BJ (cell line): ENCODE results near the gene MAP7D1. TPM values are rescaled to one million over a fixed set of nuclear protein-coding genes. Genes with fewer than 3 reads are reported as not detected.
A peak's percentile ranks its signal among the peaks of the same experiment; 100 is the strongest.

Experiments used
- CTCF ChIA-PET: fragments of 350-600 bp; formaldehyde crosslinking; extraction: SDS; loops from one replicate; lab custom pipeline; 2021; ENCODE audit warnings: antibody characterized with exemption, inconsistent platforms; lab: Yijun Ruan, JAX
- POLR2A ChIA-PET: fragments of 300-600 bp; sonication (Branson Sonifier 250); formaldehyde crosslinking; extraction: SDS; loops from one replicate; lab custom pipeline; 2021; ENCODE audit warnings: antibody characterized with exemption; lab: Charles Lee
- DNase-seq: peaks from one replicate; pipeline ENCODE4 v3.0.0-alpha.2; 2011; ENCODE audit warnings: low read depth
- H3K27me3 ChIP-seq: 2 replicates; pipeline ENCODE4 v1.6.0; 2011; ENCODE audit warnings: low read length; ENCODE audit not compliant: control insufficient read depth, insufficient read depth
- H3K36me3 ChIP-seq: 2 replicates; pipeline ENCODE4 v1.5.1; 2011; ENCODE audit warnings: low read length; ENCODE audit not compliant: control insufficient read depth, insufficient read depth
- H3K4me3 ChIP-seq: 2 replicates; pipeline ENCODE4 v1.5.1; 2011; ENCODE audit warnings: low read depth, mild to moderate bottlenecking, control low read depth, low read length
- polyA plus RNA-seq: library from polyadenylated mRNA; depleted of rRNA; stranded (reverse); fragments of >200 nt; gene quantifications from 2 replicates; pipeline ENCODE4 v1.2.3, GENCODE V29; 2011
- TF ChIP-seq, protein P1 (sequence below): IDR thresholded peaks from 2 replicates; pipeline ENCODE4 v1.5.1; 2011; ENCODE audit warnings: low read depth, mild to moderate bottlenecking, control low read depth, inconsistent platforms, low read length, moderate library complexity; ENCODE audit not compliant: insufficient read depth

Gene MAP7D1
- polyA plus RNA-seq, 1 experiment, result 33.7 TPM

DNA sequence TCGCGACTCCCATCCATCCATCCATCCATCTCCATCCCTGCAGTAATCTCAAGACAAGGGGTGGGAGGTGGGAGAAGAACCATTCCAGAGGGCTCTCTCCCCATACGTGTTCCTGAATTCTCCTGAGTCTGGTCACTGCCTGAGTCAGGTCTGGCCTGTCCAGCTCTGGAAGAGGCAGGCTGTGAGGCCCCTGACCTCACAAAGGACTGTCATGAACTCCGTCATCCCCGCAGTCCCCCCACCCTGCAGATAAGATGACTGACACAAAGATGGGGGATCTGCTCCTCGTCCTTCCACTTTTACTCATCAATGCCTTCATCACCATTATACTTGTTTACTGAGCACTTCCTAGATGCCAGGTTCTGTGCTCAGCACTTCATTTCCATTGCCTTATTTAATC, 1.6 kb upstream of the MAP7D1 start:
- no peaks in the 10 kb centered on the region for H3K36me3 ChIP-seq
- no peaks in the 10 kb centered on the region for H3K27me3 ChIP-seq
- no peak for DNase-seq
- no peak overlapping the region for H3K4me3 ChIP-seq
- TF ChIP-seq, protein P1, sequence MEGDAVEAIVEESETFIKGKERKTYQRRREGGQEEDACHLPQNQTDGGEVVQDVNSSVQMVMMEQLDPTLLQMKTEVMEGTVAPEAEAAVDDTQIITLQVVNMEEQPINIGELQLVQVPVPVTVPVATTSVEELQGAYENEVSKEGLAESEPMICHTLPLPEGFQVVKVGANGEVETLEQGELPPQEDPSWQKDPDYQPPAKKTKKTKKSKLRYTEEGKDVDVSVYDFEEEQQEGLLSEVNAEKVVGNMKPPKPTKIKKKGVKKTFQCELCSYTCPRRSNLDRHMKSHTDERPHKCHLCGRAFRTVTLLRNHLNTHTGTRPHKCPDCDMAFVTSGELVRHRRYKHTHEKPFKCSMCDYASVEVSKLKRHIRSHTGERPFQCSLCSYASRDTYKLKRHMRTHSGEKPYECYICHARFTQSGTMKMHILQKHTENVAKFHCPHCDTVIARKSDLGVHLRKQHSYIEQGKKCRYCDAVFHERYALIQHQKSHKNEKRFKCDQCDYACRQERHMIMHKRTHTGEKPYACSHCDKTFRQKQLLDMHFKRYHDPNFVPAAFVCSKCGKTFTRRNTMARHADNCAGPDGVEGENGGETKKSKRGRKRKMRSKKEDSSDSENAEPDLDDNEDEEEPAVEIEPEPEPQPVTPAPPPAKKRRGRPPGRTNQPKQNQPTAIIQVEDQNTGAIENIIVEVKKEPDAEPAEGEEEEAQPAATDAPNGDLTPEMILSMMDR, result no peak
- ChIA-PET POLR2A (no interaction called here), CTCF (interaction anchor here (0.8 to 2.9 kb wide), 3 partner anchors 33 to 34 kb away, joined by 3 to 17 read pairs (median 3); no protein-coding TSS in a partner anchor)

DNA sequence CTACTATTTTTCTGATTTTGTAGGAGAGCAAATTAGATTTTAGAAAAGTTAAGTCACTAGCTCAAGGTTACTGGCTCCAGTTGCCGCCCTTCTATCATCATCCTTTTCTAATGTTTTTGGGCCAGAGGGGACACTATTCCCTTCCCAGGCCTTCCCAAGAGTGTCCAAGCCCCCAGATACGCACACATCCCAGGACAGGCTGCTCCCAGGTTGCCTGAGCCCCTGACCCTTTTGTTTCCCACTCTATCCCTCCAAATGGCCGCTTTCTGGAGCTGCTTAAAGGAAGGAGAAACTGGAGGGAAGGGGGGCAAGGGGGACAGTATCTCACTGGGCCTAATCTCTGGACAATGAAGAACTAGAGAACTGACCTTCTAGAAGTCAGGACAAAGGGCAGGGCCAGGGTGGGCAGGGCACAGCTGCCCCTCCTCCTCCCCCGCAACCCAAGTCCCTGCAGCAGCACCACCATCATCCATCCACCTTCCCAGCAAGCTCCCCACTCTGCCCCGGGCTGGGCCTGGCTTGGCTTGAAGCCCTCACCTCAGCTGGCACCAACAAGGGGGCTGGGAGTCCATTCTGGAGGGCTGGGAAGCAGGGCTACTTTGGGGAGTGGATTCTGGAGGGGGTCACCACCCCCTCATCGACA, 1.1 kb upstream of the MAP7D1 start:
- ChIA-PET CTCF (interaction anchor here (1.7 to 2.9 kb wide), 2 partner anchors 34 to 54 kb away, joined by 4 to 17 read pairs; no protein-coding TSS in a partner anchor), POLR2A (no interaction called here)
- DNase-seq, result no peak
- TF ChIP-seq, protein P1, result no peak
- Histone ChIP-seq H3K36me3 (no peaks in the 10 kb centered on the region), H3K4me3 (peak overlapping the region; percentile 94), H3K27me3 (no peaks in the 10 kb centered on the region)

DNA sequence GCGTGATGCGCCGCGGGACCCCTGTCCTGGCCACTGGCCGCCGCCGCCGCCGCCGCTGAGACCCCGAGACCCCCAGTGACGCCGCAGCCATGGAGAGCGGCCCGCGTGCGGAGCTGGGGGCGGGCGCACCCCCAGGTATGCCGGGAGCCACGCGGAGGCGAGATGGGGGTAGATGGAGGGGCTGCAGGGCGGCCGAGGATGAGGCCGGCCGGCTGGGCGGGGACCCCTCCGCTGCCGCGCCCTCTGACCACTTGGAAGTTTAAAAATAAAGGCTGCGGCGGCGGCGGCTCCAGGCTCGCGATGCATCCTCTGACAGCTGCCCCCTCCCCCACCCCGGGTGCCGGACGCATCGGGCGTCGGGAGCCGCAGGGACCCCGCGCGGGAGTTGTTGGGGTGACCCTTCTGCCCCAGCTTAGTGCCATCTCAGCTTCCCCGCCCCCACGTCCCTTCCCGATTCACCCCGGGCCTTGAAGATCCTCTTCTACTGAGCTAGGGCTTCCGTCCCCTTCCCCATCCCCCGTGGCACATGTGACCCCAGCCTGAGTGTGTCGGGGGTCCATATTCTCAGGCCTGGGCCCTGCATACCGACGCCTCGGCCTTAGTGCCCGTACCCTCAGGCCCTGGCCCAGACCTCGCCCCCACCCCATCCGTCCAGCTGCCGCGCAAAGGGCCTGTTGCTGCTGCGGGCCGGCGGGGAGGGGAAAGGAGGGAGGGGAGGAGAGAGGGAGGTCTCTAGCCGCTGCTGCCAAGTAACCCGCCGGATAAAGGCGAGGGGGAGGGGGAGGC, 562 bp downstream of the MAP7D1 start:
- TF ChIP-seq, protein P1, result no peak
- H3K4me3 ChIP-seq, result peak overlapping the region; percentile 94
- no peaks in the 10 kb centered on the region for H3K27me3 ChIP-seq
- POLR2A ChIA-PET, result no interaction called here
- no peak for DNase-seq
- no peaks in the 10 kb centered on the region for H3K36me3 ChIP-seq
- CTCF ChIA-PET, result interaction anchor here (1.1 to 2.9 kb wide), 4 partner anchors 32 to 129 kb away, joined by 3 to 17 read pairs (median 4); partner anchors contain the start of gene THRAP3

DNA sequence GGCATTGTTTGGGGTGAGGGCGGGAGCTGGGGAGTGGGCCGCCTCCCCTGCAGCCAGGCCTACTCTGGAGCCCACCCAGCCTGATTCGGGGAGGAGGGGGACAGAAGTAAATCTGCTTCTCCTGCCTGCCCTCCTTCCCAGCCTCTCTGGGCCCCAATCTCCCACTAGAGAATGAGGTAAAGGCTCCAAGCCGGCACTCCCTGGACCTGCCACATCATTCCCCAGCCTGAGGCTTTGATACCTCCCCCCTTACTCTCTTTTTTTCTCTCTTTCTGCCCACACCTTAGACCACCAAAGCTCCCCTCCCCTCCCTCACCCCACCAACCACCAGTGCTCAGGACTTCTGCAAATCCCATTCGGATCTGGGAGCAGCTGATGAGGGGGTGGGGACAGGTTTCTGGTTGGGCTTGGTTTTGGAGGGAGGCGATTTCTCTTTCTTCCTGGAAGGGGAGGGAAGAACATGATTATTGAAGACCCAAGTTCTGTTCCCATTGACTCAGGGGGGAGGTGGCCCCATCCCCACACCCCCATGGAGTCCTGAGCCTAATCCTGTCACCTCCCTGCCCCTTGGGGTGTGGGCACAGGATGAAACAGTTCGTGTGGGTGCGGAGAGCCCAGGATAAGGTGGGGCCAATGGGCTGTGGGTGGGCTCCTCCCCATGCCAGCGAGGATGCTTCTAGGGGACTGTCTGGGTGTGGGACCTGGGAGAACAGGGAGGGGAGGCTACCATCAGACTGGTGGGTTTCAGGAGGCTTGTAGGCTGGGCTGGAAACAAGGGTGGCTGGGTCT, 1.3 kb downstream of the MAP7D1 start:
- ChIA-PET POLR2A (no interaction called here), CTCF (interaction anchor here (1.1 to 2.9 kb wide), 2 partner anchors 31 to 128 kb away, joined by 3 to 17 read pairs; no protein-coding TSS in a partner anchor)
- DNase-seq, result no peak
- Histone ChIP-seq H3K4me3 (peak overlapping the region; percentile 94), H3K27me3 (no peaks in the 10 kb centered on the region), H3K36me3 (no peaks in the 10 kb centered on the region)
- TF ChIP-seq, protein P1, result no peak
